GM06990 (cell line): ENCODE measurements around the gene SNX13.

Source experiments
- DNase-seq: peaks from one replicate; pipeline ENCODE4 v3.0.0-alpha.2; 2011; ENCODE audit not compliant: insufficient read length; ENCODE audit errors: extremely low read depth
- H3K27me3 ChIP-seq: replicated peaks from 2 replicates; pipeline ENCODE4 v1.6.0; 2011; ENCODE audit warnings: low read length; ENCODE audit not compliant: control insufficient read depth, insufficient read depth
- H3K36me3 ChIP-seq: 2 replicates; pipeline ENCODE4 v1.5.1; 2011; ENCODE audit warnings: low read length; ENCODE audit not compliant: control insufficient read depth, insufficient read depth
- H3K4me3 ChIP-seq: replicated peaks from 2 replicates; pipeline ENCODE4 v1.5.1; 2011; ENCODE audit warnings: low read depth, mild to moderate bottlenecking, control low read depth, low read length
- TF ChIP-seq, protein P1 (sequence below): IDR thresholded peaks from 2 replicates; pipeline ENCODE4 v1.5.1; 2011; ENCODE audit warnings: low read length, control low read depth, mild to moderate bottlenecking, inconsistent platforms; ENCODE audit not compliant: insufficient read depth, poor library complexity, severe bottlenecking

SNX13 gene

DNA sequence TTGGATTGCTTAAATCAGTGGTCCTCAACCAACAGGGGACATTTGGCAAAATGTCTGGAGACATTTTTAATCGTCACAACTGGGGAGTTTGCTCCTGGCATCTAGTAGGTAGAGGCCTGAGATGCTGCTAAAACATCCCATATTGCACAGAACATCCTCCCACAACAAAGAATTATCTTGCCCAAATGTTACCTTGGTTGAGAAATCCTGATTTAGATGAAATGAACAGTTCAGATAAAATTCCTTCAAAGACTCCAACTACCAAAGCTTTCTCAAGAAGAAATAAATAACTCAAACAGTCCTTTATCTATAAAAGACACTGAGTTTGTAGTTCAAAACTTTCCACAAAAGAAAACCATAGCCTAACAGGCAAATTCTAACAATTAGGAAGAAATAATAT is 160.9 kb downstream of the SNX13 start:
- DNase-seq: no peak

DNA sequence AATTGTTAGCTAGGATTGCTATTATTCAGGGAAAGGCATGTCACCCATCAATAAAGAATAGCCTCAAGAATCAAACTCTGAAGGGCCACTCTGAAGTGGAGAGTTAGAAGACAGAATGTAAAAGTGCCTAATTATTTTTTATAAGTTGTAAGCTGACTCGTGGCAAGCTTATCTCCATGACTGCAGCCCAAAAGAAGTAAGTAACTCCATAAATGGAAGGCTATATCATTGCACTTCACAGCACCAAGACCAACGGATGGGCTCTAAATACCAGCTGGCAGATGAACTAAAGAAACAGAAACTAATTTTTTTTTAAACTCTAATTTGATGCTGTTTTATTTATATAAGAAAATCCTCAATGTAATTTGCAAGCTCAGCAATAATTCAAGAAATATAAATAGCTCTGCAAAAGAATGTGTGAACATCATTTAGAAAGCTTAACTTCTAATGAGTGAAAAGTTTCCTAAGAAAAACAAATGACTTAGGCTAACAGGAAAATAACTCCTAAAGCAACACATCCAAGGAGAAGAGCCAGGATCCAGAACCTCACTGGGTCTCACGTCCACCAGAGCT is 165.5 kb downstream of the SNX13 start:
- DNase-seq: no peak
- Histone ChIP-seq H3K4me3 (no peak overlapping the region), H3K27me3 (no peaks in the 10 kb centered on the region), H3K36me3 (no peaks in the 10 kb centered on the region)
- TF ChIP-seq, protein P1, sequence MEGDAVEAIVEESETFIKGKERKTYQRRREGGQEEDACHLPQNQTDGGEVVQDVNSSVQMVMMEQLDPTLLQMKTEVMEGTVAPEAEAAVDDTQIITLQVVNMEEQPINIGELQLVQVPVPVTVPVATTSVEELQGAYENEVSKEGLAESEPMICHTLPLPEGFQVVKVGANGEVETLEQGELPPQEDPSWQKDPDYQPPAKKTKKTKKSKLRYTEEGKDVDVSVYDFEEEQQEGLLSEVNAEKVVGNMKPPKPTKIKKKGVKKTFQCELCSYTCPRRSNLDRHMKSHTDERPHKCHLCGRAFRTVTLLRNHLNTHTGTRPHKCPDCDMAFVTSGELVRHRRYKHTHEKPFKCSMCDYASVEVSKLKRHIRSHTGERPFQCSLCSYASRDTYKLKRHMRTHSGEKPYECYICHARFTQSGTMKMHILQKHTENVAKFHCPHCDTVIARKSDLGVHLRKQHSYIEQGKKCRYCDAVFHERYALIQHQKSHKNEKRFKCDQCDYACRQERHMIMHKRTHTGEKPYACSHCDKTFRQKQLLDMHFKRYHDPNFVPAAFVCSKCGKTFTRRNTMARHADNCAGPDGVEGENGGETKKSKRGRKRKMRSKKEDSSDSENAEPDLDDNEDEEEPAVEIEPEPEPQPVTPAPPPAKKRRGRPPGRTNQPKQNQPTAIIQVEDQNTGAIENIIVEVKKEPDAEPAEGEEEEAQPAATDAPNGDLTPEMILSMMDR: no peak

More for the DNA sequence above, 160.9 kb downstream of the SNX13 start:
- Histone ChIP-seq H3K27me3 (no peaks in the 10 kb centered on the region), H3K36me3 (no peaks in the 10 kb centered on the region), H3K4me3 (no peak overlapping the region)
- TF ChIP-seq, protein P1: no peak

DNA sequence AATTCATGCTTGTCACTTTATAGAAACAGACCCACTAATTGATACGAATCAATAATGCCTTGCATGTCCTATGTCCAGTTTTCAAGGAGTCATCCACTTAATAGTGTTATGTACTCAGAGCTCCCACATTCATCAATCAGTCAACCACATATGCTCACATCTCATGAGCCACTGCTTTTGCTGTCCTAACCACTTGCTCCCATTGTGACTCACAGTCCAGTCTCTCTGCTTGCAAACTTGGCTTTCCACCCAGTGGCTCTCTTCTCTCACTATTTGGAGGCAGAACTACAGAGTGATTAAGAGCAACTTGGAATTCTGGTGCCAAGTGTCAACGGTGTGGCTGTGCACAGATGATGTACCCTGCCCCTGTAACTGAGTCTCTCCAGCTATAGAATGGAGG is 166.0 kb downstream of the SNX13 start:
- DNase-seq: no peak
- Histone ChIP-seq H3K27me3 (no peaks in the 10 kb centered on the region), H3K36me3 (no peaks in the 10 kb centered on the region), H3K4me3 (no peak overlapping the region)
- TF ChIP-seq, protein P1: no peak

DNA sequence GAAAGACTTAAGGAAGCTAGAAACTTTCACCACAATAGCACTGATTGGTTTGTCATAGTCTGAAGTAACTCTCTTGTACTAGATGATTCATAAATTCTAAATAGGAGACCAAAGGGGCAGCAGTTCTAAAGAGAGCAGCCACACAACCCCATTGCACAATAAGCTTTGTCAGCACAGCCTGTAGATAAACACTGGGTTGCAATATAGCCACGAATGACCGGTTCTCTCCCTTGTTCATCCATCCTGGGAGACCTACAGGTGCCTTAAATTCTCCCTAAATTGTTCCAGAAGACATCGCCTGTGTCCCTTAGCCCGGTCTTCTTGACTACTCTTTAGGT is 167.0 kb downstream of the SNX13 start:
- Histone ChIP-seq H3K4me3 (no peak overlapping the region), H3K36me3 (no peaks in the 10 kb centered on the region), H3K27me3 (no peaks in the 10 kb centered on the region)
- TF ChIP-seq, protein P1: no peak
- no peak for DNase-seq

DNA sequence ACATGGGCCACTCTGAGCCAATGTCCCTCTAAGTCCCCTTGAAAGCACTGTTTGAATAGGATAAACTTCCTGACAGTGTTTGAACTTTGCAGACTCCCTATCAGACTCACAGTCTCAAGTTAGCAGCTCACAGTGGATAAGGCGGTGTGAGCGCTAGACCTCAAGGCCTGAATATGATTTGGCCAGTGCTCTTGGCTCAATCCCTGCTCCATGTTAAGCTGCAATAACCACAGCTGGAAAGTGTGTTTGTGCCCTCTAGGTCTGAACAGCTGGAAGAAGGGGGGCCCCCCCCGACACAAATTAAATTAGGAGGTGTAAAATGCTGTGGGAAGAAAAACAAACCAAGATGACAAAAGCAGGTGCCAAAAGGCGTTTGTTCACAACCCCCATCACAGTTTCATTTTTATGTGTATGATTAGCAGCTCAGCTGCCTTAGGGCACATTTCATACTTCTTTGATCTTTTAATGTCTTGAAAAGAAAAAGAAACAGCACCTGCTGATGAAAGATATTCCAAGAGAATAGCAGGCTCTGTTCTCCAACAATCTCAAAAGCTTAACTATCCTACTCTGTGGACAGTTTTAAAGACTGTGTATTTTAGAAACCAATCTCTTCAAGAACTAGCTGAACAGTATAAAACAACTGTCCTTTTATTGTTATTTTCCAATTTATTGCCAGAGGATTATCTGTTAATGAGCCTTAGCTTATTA is 167.6 kb downstream of the SNX13 start:
- H3K36me3 ChIP-seq: no peaks in the 10 kb centered on the region
- H3K4me3 ChIP-seq: no peak overlapping the region
- TF ChIP-seq, protein P1: no peak
- peak; percentile 6 for DNase-seq
- no peaks in the 10 kb centered on the region for H3K27me3 ChIP-seq

DNA sequence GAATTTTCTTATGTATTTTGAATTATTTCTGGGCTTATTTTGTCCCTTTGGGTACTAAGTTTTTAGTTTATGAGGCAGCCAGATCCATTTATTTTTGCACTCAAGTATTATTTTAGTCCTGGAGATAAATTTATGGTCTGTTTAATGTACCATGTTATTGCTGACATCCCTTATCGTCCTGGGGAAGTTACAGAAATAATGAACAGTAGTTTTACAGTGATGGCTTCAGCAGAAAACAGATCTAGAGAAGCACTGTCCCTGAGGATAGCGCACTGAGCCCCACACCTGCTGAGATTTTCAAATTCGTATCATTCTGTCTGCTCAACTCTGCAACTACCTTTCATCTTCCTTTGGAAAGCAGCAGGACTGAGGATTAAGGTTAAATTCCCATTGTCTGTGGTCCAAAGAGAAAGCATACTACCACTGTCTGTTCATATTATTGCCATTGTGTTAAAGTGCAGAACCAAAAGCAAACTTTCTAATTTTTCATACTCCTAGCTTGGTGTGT is 168.3 kb downstream of the SNX13 start:
- TF ChIP-seq, protein P1: no peak
- DNase-seq: no peak
- Histone ChIP-seq H3K27me3 (no peaks in the 10 kb centered on the region), H3K4me3 (no peak overlapping the region), H3K36me3 (no peaks in the 10 kb centered on the region)
